WTC11 (cell line): ENCODE results near the gene TSBP1. TPM values are rescaled to one million over a fixed set of nuclear protein-coding genes. Genes with fewer than 3 reads are reported as not detected.

Experiments
- ATAC-seq: fragments of 200-7000 bp; cut with Tn5 transposase; 2 replicates; pipeline ENCODE4 v1.10.0; 2021; ENCODE audit warnings: mild to moderate bottlenecking, moderate library complexity
- CTCF ChIA-PET: fragments of 300-600 bp; sonication (Branson Sonifier 250); formaldehyde crosslinking; loops from one replicate; lab custom pipeline; 2021; ENCODE audit warnings: antibody characterized with exemption; lab: Charles Lee
- POLR2A ChIA-PET: fragments of 350-600 bp; sonication (Branson Sonifier 250); formaldehyde crosslinking; loops from one replicate; lab custom pipeline; 2021; ENCODE audit warnings: antibody characterized with exemption; lab: Charles Lee
- DNase-seq: peaks from one replicate; pipeline ENCODE4 v3.0.0; 2021; ENCODE audit warnings: low spot score
- H3K27ac Mint-ChIP-seq: 2 replicates; pipeline ENCODE4 v1.8.0; 2021; ENCODE audit warnings: mixed read lengths
- H3K27me3 Mint-ChIP-seq: 2 replicates; pipeline ENCODE4 v1.8.0; 2021; ENCODE audit warnings: low read depth, mild to moderate bottlenecking, moderate library complexity, mixed read lengths
- H3K36me3 Mint-ChIP-seq: 2 replicates; pipeline ENCODE4 v1.8.0; 2021; ENCODE audit warnings: mixed read lengths
- H3K4me1 Mint-ChIP-seq: 2 replicates; pipeline ENCODE4 v1.8.0; 2022; ENCODE audit warnings: mixed read lengths
- H3K4me3 Mint-ChIP-seq: 2 replicates; pipeline ENCODE4 v1.8.0; 2021; ENCODE audit warnings: mild to moderate bottlenecking, moderate library complexity, mixed read lengths
- H3K9me3 Mint-ChIP-seq: 2 replicates; pipeline ENCODE4 v1.8.0; 2021; ENCODE audit warnings: mixed read lengths
- ATF2 ChIP-seq: sonication (generic); formaldehyde crosslinking; IDR thresholded peaks from 2 replicates; pipeline ENCODE4 v1.8.1; 2022; ENCODE audit warnings: low read depth, missing genetic modification reagents, borderline replicate concordance
- CREM ChIP-seq: sonication (generic); formaldehyde crosslinking; IDR thresholded peaks from 2 replicates; pipeline ENCODE4 v1.8.1; 2022; ENCODE audit warnings: mild to moderate bottlenecking, missing genetic modification reagents, moderate library complexity
- E2F1 ChIP-seq: sonication (generic); formaldehyde crosslinking; IDR thresholded peaks from 2 replicates; pipeline ENCODE4 v1.8.0; 2022; ENCODE audit warnings: mild to moderate bottlenecking, missing genetic modification reagents
- FOXJ3 ChIP-seq: sonication (generic); formaldehyde crosslinking; IDR thresholded peaks from 2 replicates; pipeline ENCODE4 v1.9.0; 2021; ENCODE audit warnings: missing genetic modification reagents, mild to moderate bottlenecking, borderline replicate concordance
- FOXK1 ChIP-seq: sonication (generic); formaldehyde crosslinking; IDR thresholded peaks from 2 replicates; pipeline ENCODE4 v1.8.0; 2022; ENCODE audit warnings: mild to moderate bottlenecking, moderate library complexity, missing genetic modification reagents
- MXD4 ChIP-seq: fragments of 250-450 bp; sonication (Bioruptor Pico); IDR thresholded peaks from 2 replicates; pipeline ENCODE4 v1.8.0; 2021; ENCODE audit warnings: mild to moderate bottlenecking, moderate library complexity, borderline replicate concordance
- NR2C2 ChIP-seq: sonication (generic); formaldehyde crosslinking; IDR thresholded peaks from 2 replicates; pipeline ENCODE4 v1.8.0; 2022; ENCODE audit warnings: mild to moderate bottlenecking, missing genetic modification reagents
- PRDM15 ChIP-seq: sonication (generic); formaldehyde crosslinking; IDR thresholded peaks from 2 replicates; pipeline ENCODE4 v1.8.0; 2022; ENCODE audit warnings: missing genetic modification reagents
- SOX15 ChIP-seq: fragments of 250-450 bp; sonication (Bioruptor Pico); IDR thresholded peaks from 2 replicates; pipeline ENCODE4 v1.9.0; 2021; ENCODE audit warnings: mild to moderate bottlenecking
- TEAD1 ChIP-seq: sonication (generic); formaldehyde crosslinking; IDR thresholded peaks from 2 replicates; pipeline ENCODE4 v1.8.0; 2022; ENCODE audit warnings: mild to moderate bottlenecking, missing genetic modification reagents
- ZNF232 ChIP-seq: sonication (generic); formaldehyde crosslinking; IDR thresholded peaks from 2 replicates; pipeline ENCODE4 v1.8.0; 2022; ENCODE audit warnings: mild to moderate bottlenecking, missing genetic modification reagents
- ZNF263 ChIP-seq: sonication (generic); formaldehyde crosslinking; IDR thresholded peaks from 2 replicates; pipeline ENCODE4 v1.8.1; 2022; ENCODE audit warnings: low read depth, mild to moderate bottlenecking, moderate library complexity, missing genetic modification reagents
- ZNF423 ChIP-seq: fragments of 250-450 bp; sonication (Bioruptor Pico); IDR thresholded peaks from 2 replicates; pipeline ENCODE4 v2.1.2; 2022; ENCODE audit warnings: mild to moderate bottlenecking, moderate library complexity
- ZNF425 ChIP-seq: fragments of 250-450 bp; sonication (Bioruptor Pico); conservative IDR thresholded peaks from 2 replicates; pipeline ENCODE4 v1.9.0; 2021; ENCODE audit warnings: mild to moderate bottlenecking
- ZNF512 ChIP-seq: sonication (generic); formaldehyde crosslinking; IDR thresholded peaks from 2 replicates; pipeline ENCODE4 v1.8.1; 2022; ENCODE audit warnings: missing genetic modification reagents, borderline replicate concordance
- ZNF532 ChIP-seq: fragments of 250-450 bp; sonication (Bioruptor Pico); IDR thresholded peaks from 2 replicates; pipeline ENCODE4 v1.9.0; 2021; ENCODE audit warnings: mild to moderate bottlenecking, borderline replicate concordance
- total RNA-seq: library from RNA; stranded (reverse); gene quantifications from 3 replicates; pipeline ENCODE4 v1.2.3, GENCODE V29; 2021

TSBP1 gene
- total RNA-seq, 1 experiment from 2014 or later = not detected

GRCh38 chr6:32382757-32383420 lies 11.2 kb upstream of the TSBP1 start:
- ChIA-PET POLR2A (no interaction called here), CTCF (no interaction called here)
- DNase-seq (no peak), ATAC-seq (no peak)
- H3K36me3 Mint-ChIP-seq = 0 out of 2 replicates have a peak, but pooled peaks cover 3% of the 10 kb centered on the region
- H3K27me3 Mint-ChIP-seq = no peaks in the 10 kb centered on the region
- peaks cover 15% of the 10 kb centered on the region for H3K9me3 Mint-ChIP-seq
- TF ChIP-seq CREM (CRISPR knock-in tag) = no peak
- TF ChIP-seq PRDM15 (CRISPR knock-in tag) = no peak
- TF ChIP-seq FOXK1 (CRISPR knock-in tag) = no peak
- no peak for TF ChIP-seq NR2C2
- no peak for TF ChIP-seq MXD4 (CRISPR knock-in tag)
- no peak for TF ChIP-seq FOXJ3 (CRISPR knock-in tag)
- TF ChIP-seq E2F1 (CRISPR knock-in tag) = no peak
- TF ChIP-seq ZNF263 (CRISPR knock-in tag) = no peak
- TF ChIP-seq ZNF425 (CRISPR knock-in tag) = no peak
- no peak for TF ChIP-seq ATF2
- no peak for TF ChIP-seq ZNF423
- no peak for TF ChIP-seq TEAD1
- TF ChIP-seq ZNF232 = no peak
- no peak for TF ChIP-seq ZNF532 (CRISPR knock-in tag)
- TF ChIP-seq ZNF512 (CRISPR knock-in tag) = no peak
- TF ChIP-seq SOX15 (CRISPR knock-in tag) = no peak
- H3K4me1 Mint-ChIP-seq = no peaks in the 10 kb centered on the region
- H3K27ac Mint-ChIP-seq = no peak overlapping the region
- no peak overlapping the region for H3K4me3 Mint-ChIP-seq
